AG10803 (cell line): ENCODE results near the gene STK24.

Source experiments
- DNase-seq: peaks from one replicate; pipeline ENCODE4 v3.0.0; 2010; ENCODE audit warnings: low read depth
- H3K4me3 ChIP-seq: 2 replicates; pipeline ENCODE4 v1.5.1; 2011; ENCODE audit warnings: mild to moderate bottlenecking, low read length, control low read depth
- TF ChIP-seq, protein P1 (sequence below): conservative IDR thresholded peaks from 2 replicates; pipeline ENCODE4 v1.5.1; 2011; ENCODE audit warnings: mild to moderate bottlenecking, low read length, control low read depth, inconsistent platforms

The STK24 gene

DNA sequence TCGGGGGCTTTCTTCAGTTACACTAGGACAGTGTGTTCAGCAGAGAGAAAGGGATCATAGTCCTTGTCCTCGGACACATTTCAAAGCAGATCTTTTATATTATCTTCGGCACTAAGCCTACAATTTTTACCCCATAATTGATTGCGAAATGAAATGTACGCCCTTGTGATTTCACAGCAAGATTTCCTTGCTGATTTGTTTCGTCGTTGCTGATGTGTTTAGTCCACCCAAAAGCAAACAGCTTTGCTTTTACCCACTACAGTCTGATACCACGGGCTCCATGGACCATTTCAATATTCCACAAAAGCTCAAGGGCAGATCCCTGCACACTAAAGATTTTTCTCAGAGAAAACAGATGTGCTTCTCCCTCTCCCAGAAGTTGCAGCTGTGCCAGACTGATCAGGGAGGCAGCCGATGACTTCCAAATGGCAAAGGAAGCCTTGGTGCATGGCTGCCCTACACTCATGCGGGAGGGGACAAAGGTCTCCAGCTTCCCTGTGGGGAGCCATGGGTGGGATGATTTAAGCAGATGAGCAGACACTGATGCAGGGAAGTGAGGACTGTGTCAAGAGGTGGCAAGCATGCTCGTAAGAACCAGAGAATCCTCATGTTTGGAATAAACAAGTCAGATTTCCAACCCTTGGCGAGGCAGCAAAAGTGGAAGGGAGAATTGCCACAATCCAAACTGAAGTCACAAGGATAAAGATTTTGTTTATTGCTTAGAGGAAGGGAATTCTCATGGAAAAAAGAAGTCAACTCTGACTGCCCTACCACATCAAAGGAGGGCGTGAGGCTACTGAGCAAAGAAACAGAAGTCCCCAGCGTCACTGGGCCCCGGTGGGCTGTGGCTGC is 81.1 kb downstream of the STK24 start:
- TF ChIP-seq, protein P1, sequence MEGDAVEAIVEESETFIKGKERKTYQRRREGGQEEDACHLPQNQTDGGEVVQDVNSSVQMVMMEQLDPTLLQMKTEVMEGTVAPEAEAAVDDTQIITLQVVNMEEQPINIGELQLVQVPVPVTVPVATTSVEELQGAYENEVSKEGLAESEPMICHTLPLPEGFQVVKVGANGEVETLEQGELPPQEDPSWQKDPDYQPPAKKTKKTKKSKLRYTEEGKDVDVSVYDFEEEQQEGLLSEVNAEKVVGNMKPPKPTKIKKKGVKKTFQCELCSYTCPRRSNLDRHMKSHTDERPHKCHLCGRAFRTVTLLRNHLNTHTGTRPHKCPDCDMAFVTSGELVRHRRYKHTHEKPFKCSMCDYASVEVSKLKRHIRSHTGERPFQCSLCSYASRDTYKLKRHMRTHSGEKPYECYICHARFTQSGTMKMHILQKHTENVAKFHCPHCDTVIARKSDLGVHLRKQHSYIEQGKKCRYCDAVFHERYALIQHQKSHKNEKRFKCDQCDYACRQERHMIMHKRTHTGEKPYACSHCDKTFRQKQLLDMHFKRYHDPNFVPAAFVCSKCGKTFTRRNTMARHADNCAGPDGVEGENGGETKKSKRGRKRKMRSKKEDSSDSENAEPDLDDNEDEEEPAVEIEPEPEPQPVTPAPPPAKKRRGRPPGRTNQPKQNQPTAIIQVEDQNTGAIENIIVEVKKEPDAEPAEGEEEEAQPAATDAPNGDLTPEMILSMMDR, result no peak
- peak overlapping the region; percentile 22 for H3K4me3 ChIP-seq
- DNase-seq, result peak; percentile 48

DNA sequence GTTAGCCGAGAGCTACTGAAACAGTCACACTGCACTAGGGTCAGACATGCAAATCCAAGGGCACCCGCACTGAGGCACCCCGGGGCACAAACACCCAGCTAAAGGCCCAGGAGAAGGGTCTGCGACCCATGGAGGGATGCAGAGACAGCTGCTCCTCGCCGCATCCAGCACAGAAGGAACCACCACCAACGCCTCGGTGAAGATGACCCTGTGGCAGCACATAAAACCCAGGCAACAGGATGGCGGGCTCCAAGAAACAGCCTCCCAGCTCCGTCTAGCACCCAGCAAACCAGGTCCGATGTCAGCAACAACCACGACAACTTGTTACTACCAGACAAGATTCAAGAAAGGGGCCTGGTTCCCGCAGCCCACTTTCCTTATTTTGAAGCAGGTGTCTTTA is 82.1 kb downstream of the STK24 start:
- DNase-seq, result no peak
- H3K4me3 ChIP-seq, result no peak overlapping the region
- TF ChIP-seq, protein P1, result no peak

DNA sequence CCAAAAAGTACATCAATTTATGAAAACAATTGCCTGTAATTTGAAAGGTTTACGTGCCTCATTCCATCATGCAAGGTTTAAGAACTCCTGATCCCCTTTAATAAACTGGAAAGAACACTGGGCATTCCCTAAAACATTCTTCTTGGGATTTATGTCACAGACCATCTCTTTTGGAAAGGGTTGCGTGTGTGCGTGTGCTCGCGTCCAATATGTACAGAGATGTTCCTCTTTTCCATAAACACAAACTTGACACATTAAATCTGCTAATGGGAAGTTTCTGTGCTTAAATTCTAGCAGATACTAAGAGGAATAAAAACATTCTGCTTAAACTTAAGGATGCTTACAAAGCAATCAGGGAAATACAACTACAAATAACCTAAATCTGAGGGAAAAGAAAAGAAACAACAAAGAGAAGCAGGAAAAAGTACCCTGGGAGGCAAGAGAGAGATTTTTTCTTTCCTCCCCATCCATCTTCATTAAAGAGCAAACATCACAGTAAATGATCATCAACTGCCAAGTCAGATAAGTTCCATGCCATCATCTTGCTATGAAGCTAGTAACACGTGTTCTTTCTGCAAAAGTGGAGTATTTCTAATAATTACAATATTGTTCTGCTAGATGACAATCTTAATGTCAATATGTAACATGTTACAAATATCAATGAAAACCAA is 83.7 kb downstream of the STK24 start:
- no peak overlapping the region for H3K4me3 ChIP-seq
- TF ChIP-seq, protein P1, result no peak
- DNase-seq, result peak; percentile 39

DNA sequence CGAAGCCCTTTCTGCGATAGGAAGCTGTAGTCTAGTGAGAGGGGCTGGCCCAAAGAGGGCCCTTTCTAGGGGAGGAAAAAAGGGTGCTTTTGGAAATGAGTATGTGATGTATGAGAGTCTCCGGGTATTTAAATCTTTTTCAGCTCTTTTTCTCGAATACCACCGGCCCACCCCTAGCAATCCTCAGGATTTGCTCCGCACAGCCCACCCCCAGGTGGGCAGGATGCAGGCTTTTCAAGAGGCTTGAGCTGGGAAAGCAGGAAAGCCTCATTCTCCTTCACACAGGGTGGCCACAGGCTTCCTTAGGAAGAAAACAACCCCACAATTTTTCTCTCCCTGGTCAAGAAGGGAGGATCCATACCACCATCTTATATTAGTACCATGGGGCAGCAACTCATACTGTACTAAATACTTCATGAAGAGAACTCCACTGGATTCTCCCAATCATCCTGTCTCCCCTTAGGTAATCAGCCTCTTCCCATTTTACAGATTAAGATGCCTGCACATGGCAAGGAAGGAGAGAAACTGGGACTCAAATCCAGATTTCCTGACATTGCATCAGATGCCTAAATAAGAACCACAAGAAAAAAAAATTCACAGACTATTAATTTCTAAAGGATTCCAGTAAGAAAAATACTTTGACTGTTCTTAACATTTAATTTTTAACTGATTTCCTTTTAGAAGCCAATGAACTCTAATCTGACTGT is 84.4 kb downstream of the STK24 start:
- H3K4me3 ChIP-seq, result no peak overlapping the region
- TF ChIP-seq, protein P1, result no peak
- DNase-seq, result peak; percentile 83

DNA sequence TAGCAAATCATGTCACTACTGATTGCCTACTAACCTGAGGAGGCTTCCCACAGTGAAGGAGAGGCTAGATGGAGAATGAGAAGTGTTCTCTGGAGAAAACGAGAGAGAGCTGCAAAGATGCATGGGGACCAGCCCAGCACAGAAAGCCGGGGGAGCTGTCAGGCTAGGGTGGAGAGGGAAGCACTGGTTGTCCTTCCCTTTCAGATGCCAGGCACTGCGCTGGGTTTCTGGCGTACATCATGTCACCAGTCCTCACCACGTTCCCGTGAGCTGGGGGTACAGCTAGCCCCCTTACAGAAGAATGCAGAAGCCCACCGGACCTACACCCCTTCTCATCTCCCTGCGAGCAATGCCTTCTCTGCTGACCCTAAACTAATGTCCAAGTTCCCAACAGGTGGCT is 86.0 kb downstream of the STK24 start:
- no peak overlapping the region for H3K4me3 ChIP-seq
- no peak for DNase-seq
- TF ChIP-seq, protein P1, result no peak

DNA sequence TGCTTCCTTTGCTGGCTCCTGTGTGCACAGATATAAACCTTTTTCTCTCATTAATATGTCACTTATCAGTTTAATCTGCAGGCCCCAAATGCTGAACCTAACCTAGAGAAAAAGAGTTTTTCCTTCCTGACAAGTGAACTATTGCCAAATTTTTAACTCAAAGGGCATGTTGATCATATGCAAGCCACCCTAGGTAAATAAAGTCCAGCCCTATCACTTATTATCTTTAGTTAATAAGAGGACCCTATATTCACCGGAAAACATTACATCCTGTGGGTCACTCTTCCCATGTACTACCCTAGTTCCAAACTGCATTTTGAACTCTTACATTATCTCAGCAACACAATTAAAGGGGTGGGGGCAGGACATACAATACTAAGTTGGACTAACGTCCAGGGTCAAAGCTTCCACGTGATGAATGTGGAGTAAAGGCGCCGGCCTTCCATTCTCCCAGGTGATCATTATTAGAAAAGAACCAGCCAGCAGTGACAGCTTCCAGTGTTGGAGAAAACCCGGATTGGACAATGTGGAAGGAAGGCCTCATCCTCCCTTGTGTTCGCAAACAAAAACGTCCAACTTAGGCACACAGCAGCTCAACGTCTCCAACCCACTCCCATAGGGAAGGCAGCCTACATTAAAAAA is 86.6 kb downstream of the STK24 start:
- no peak for DNase-seq
- H3K4me3 ChIP-seq, result no peak overlapping the region
- TF ChIP-seq, protein P1, result no peak
